Coronary artery (tissue), 2 donors: ENCODE results near the gene FZD10.
A peak's percentile ranks its signal among the peaks of the same experiment; 100 is the strongest.

Source experiments
- DNase-seq: peaks from one replicate; pipeline ENCODE4 v3.0.0-alpha.2; 2017; ENCODE audit warnings: low spot score
- H3K27ac ChIP-seq, 2 donors: fragments of 200-600 bp; sonication (generic); one replicate each; pipeline ENCODE4 v1.5.1; 2016 to 2019
- H3K4me3 ChIP-seq: fragments of 200-600 bp; sonication (generic); 2 replicates; pipeline ENCODE4 v1.5.1; 2016; ENCODE audit warnings: mild to moderate bottlenecking, moderate library complexity
- TF ChIP-seq, protein P1 (sequence below): fragments of 200-600 bp; sonication (generic); IDR thresholded peaks from one replicate; pipeline ENCODE4 v1.5.1; 2019; ENCODE audit warnings: antibody characterized with exemption

Gene FZD10

DNA sequence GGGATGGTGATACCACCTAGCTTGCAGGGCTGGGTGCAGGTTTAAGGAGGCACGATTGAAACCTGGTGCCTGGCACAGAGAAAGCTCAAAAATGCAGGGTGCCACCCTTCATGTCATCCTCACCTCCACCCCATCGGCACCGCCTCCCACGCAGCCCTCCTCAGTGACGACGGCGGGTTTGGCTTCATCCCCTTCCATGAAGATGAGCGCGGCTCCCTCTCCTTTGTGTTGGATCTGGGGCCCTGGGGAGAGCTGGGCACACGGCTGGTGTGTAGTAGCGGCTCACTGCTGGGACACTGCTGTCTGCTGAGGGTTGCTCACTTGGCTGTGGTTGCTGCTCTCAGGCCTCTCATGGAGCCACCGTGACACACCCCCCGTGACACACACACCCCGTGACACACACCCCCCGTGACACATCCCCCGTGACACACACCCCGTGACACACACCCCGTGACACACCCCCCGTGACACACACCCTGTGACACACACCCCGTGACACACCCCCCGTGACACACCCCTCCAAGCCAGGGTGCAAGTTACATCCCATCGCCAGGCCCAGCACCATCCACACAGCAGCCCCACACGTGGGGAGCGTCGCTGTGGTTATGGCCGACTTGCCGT is 42.9 kb upstream of the FZD10 start:
- no peak overlapping the region for H3K27ac ChIP-seq

DNA sequence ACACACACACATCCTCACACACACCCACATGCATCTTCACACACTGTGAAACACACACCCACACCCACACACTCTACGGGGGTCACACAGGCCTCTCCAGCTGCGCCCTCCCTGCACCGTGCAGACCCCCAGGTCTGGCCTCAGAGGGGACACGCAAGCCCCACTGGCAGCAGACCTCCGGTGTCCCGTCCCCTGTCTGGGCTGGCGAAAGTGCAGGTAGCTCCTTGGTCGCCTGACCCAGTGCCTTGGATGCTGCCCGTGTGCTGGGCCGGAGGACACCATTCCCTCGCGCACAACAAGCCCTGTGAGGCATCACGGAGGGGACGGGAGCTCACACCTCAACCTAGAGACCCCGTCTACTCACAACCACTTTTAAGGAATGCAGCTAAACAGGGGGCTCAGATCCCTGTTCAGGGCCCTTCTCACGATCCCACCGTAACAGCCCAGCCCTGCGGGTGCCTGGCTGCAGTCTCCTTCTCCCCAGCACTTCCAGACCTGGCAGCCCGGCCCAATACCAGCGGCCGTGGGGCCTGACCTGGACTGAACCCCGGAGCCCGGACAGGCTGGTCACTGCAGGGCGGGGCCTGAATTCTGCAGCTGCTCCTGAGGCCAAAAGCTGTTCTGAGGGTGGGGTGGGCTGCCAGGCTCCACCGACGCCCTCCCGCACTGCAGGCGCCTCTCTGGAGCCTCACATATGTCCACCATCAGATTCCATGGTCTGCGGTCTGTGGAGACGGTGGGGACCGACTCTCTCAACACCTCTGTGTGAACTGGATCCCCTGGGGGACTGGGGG is 42.1 kb upstream of the FZD10 start:
- no peak overlapping the region for H3K4me3 ChIP-seq
- peak overlapping the region in 1 of 2 donors; percentile 48 for H3K27ac ChIP-seq
- no peak for DNase-seq
- TF ChIP-seq, protein P1, sequence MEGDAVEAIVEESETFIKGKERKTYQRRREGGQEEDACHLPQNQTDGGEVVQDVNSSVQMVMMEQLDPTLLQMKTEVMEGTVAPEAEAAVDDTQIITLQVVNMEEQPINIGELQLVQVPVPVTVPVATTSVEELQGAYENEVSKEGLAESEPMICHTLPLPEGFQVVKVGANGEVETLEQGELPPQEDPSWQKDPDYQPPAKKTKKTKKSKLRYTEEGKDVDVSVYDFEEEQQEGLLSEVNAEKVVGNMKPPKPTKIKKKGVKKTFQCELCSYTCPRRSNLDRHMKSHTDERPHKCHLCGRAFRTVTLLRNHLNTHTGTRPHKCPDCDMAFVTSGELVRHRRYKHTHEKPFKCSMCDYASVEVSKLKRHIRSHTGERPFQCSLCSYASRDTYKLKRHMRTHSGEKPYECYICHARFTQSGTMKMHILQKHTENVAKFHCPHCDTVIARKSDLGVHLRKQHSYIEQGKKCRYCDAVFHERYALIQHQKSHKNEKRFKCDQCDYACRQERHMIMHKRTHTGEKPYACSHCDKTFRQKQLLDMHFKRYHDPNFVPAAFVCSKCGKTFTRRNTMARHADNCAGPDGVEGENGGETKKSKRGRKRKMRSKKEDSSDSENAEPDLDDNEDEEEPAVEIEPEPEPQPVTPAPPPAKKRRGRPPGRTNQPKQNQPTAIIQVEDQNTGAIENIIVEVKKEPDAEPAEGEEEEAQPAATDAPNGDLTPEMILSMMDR: no peak

More for the DNA sequence above, 42.9 kb upstream of the FZD10 start:
- H3K4me3 ChIP-seq: no peak overlapping the region
- no peak for DNase-seq
- TF ChIP-seq, protein P1: no peak

DNA sequence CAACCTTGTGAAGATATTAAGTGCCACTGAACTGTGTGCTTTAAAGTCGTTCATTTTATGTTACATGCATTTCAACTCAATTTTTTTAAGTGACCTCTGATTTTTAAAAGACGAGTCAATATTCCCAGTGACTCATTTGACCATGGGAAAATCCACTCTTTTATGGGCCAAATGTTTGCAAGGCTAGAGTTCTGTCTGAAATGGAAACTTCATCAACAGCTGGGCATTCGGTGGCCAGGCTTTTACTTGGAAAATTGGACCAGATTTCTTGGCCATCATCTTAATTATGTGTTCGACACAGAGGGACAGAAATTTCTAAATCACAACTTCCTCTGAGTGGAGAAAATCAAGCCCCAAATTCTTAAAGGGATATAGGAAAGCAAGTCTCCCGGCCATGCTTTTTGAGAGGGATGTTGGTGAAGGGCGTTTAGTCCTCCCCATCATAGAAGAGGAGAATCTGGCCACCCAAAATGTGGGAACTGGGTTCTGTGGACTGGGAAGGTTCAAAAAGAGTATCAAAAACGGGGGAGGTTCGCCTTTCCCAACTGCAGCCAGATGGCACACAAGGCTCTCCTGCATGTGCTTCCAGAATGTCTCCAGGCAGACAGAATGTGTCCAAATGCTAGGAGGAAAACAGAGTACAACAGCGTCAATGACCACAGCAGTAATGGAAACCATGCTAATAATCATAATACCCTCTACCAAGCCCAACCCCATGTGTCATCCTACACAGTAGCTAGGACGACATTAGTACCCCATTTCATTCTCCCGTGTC is 40.9 kb upstream of the FZD10 start:
- no peak for DNase-seq
- Histone ChIP-seq H3K27ac (peak overlapping the region in 1 of 2 donors; percentile 48), H3K4me3 (no peak overlapping the region)
- TF ChIP-seq, protein P1: no peak

DNA sequence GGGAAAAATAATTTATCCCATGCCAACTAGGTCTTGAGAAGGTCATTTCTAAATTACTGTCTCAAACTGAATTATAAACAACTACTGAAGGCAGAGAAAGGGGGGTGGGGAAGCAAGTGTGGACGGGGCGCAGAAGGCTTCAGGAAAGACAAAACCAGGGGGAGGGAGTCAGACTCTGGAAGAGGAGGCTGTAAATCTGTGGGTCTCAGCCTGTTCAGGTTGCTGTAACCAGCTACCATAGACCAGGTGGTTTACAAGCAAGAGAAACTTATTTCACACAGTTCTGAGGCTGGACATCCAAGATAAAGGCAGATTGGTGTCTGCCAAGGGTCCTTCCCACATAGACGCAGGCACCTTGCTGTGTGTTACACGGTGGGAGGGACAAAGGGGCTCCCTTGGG is 39.9 kb upstream of the FZD10 start:
- no peak overlapping the region for H3K27ac ChIP-seq
- H3K4me3 ChIP-seq: no peak overlapping the region
- TF ChIP-seq, protein P1: no peak
- DNase-seq: no peak

DNA sequence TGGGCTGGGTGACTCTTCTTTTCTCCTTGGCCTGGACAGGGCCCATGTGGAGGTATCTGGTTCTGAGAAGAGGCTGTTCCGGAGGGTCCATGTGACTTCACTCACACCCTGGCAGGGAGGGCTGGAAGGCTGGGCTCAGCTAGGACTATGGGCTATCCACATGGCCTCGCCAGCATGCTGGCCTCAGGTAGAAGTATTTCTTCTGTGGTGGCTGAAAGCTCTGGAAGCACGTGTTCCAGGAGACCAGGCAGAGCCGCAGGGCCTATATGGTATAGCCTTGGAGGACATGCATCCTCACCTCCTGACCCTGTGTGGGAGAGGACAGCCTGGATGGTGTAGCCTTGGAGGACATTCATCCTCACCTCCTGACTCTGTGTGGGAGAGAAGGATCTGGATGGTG is 38.2 kb upstream of the FZD10 start:
- no peak overlapping the region for H3K27ac ChIP-seq
- TF ChIP-seq, protein P1: no peak
- H3K4me3 ChIP-seq: no peak overlapping the region
- DNase-seq: no peak

DNA sequence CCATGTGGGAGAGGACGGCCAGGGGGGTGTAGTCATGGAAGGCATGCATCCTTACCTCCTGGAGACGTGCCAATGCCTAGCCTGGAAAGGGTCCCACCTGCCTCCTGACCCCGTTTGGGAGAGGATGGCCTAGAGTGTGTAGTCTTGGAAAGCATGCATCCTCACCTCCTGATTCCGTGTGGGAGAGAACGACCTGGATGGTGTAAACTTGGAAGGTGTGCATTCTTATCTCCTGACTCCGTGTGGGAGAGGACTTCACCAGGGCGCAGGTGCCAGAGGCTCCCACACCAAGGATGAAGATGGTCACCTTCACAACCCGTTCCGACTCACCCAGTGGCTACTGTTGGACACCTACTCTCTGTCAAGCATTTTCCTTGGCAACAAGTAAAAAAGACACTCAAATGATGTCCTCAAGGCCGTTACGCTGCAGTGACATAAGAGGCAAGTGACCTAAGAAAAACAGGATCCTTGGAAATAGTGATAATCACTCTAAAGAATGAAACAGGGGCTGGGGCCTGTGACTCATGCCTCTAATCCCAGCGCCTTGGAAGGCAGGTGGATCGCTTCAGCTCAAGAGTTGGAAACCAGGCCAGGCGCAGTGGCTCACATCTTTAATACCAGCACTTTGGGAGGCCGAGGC is 37.5 kb upstream of the FZD10 start:
- TF ChIP-seq, protein P1: no peak
- H3K27ac ChIP-seq: no peak overlapping the region
- no peak for DNase-seq

More for the DNA sequence above, 37.5 kb upstream of the FZD10 start:
- H3K4me3 ChIP-seq: no peak overlapping the region
